Chondrocyte (in vitro differentiated cells): ENCODE results near the gene RNPEPL1. TPM values are rescaled to one million over a fixed set of nuclear protein-coding genes. Genes with fewer than 3 reads are reported as not detected.

ENCODE experiments used
- DNase-seq: peaks from one replicate; pipeline ENCODE4 v3.0.0; 2021; ENCODE audit warnings: mixed read lengths, low spot score
- H3K27ac Mint-ChIP-seq: one replicate; pipeline ENCODE4 v1.8.0; 2021; ENCODE audit warnings: mild to moderate bottlenecking, moderate library complexity, mixed read lengths; ENCODE audit not compliant: unreplicated experiment
- H3K27me3 Mint-ChIP-seq: 2 replicates; pipeline ENCODE4 v1.8.0; 2021; ENCODE audit warnings: low read depth, mixed read lengths
- H3K36me3 Mint-ChIP-seq: 2 replicates; pipeline ENCODE4 v1.8.0; 2021; ENCODE audit warnings: low read depth, mixed read lengths
- H3K4me1 Mint-ChIP-seq: 2 replicates; pipeline ENCODE4 v1.8.0; 2021; ENCODE audit warnings: low read depth, mild to moderate bottlenecking, mixed read lengths
- H3K4me3 Mint-ChIP-seq: one replicate; pipeline ENCODE4 v1.8.0; 2021; ENCODE audit warnings: mild to moderate bottlenecking, moderate library complexity, mixed read lengths; ENCODE audit not compliant: unreplicated experiment
- H3K9me3 Mint-ChIP-seq: 2 replicates; pipeline ENCODE4 v1.8.0; 2021; ENCODE audit warnings: low read depth, mixed read lengths
- CTCF ChIP-seq: fragments of 200-600 bp; sonication (generic); IDR thresholded peaks from 2 replicates; pipeline ENCODE4 v1.5.0; 2021; ENCODE audit warnings: antibody characterized with exemption, mild to moderate bottlenecking, moderate library complexity
- total RNA-seq: library from RNA; stranded (reverse); gene quantifications from 3 replicates; pipeline ENCODE4 v1.2.1, GENCODE V29; 2021

The RNPEPL1 gene
- total RNA-seq, 1 donor from 2014 or later = 61.3 TPM

GRCh38 chr2:240622531-240623235 lies 54.4 kb downstream of the RNPEPL1 start:
- DNase-seq = peak; percentile 83
- Mint-ChIP-seq H3K4me3 (no peak overlapping the region), H3K4me1 (peaks cover 7% of the 10 kb centered on the region), H3K27ac (no peak overlapping the region), H3K36me3 (peaks cover 4% of the 10 kb centered on the region), H3K27me3 (no peaks in the 10 kb centered on the region), H3K9me3 (peaks cover 9% of the 10 kb centered on the region)
- no peak for TF ChIP-seq CTCF

- DNase-seq = peak; percentile 84
- Mint-ChIP-seq H3K9me3 (peaks cover 3% of the 10 kb centered on the region), H3K4me1 (peaks cover 7% of the 10 kb centered on the region), H3K36me3 (no peaks in the 10 kb centered on the region), H3K4me3 (no peak overlapping the region), H3K27me3 (no peaks in the 10 kb centered on the region), H3K27ac (no peak overlapping the region)
- no peak for TF ChIP-seq CTCF
Measured at GRCh38 chr2:240623531-240624010, 55.3 kb downstream of the RNPEPL1 start.

GRCh38 chr2:240624011-240624949 lies 56.0 kb downstream of the RNPEPL1 start:
- Mint-ChIP-seq H3K9me3 (no peaks in the 10 kb centered on the region), H3K36me3 (no peaks in the 10 kb centered on the region), H3K27me3 (no peaks in the 10 kb centered on the region), H3K27ac (no peak overlapping the region), H3K4me3 (no peak overlapping the region), H3K4me1 (peaks cover 7% of the 10 kb centered on the region)
- DNase-seq = peak; percentile 94
- no peak for TF ChIP-seq CTCF

GRCh38 chr2:240624950-240625621 lies 56.8 kb downstream of the RNPEPL1 start, which contains the start of gene GPR35:
GPR35 (plus strand) TSS chr2:240625480; CDS start chr2:240629953, 4,473 bp downstream.
- H3K27me3 Mint-ChIP-seq = no peaks in the 10 kb centered on the region
- no peak within 1 kb of the TSS for H3K4me3 Mint-ChIP-seq
- no peaks in the 10 kb centered on the region for H3K36me3 Mint-ChIP-seq
- no peak within 1 kb of the TSS for H3K27ac Mint-ChIP-seq
- H3K4me1 Mint-ChIP-seq = peaks cover 7% of the 10 kb centered on the region
- DNase-seq = peak; percentile 85
- no peak for TF ChIP-seq CTCF
- no peaks in the 10 kb centered on the region for H3K9me3 Mint-ChIP-seq
